GM18526 (cell line): Measurements from ENCODE around the gene ADAM23.

Experiments
- POLR2A ChIP-seq: IDR thresholded peaks from 3 replicates; pipeline ENCODE4 v1.6.1; 2011; ENCODE audit not compliant: insufficient read length; ENCODE audit errors: extremely low read depth

The ADAM23 gene

DNA sequence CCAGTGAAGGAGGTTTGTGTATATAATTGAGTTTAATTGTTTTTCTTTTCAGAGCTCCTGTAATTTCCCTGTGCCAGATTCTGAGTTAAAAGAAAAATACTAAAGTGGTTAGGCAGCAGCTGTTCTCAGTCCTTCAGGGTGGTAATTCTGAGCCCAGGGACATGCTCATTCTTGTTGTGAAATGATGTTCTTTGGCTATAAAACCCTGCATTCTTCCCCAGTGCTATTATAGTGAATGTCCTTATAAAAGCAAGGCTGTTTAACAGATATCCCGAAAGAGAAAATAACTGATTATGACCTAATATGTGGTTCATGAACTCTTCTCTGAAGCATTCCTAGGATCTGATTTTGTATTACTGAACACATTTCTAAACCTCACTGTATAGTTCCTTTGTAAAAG lies 34.0 kb downstream of the ADAM23 start:
- no peak for TF ChIP-seq POLR2A

DNA sequence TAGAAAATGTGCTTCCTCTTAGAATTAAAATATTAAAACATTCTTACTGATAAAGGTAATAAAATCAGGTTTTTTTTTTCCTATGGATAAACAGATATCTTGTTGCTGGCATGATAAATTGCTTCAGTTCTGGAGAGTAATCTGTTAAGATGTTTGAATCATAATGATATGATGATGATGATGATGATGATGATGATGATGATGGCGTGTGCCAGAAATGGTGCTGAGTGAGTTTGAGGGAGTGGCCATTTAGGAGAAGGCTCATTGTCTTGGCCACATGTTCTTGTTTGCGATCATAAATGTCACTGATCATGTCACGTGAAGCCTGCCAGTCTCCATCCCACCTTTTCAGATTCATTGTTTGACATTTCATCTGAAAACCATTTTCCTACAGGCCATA lies 35.0 kb downstream of the ADAM23 start:
- TF ChIP-seq POLR2A, result no peak

DNA sequence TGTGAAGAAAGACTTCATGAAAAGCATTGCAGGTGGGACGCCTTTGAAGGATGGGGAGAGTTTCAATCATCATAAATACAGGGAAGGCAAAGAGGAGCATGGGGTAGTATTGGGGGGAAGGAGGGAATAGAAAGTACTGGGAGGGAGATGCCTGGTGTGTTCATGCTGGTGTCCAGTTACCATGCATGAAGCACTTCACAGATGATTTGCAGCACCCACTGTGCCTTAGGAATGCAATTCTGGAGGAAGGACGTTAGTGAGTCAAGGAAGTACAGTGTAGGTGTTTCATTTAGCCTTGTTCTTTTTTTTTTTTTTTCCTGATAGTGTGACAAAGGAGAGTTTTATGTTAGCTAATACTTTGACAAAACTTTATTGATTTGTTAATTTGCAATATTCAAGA lies 36.8 kb downstream of the ADAM23 start:
- no peak for TF ChIP-seq POLR2A

DNA sequence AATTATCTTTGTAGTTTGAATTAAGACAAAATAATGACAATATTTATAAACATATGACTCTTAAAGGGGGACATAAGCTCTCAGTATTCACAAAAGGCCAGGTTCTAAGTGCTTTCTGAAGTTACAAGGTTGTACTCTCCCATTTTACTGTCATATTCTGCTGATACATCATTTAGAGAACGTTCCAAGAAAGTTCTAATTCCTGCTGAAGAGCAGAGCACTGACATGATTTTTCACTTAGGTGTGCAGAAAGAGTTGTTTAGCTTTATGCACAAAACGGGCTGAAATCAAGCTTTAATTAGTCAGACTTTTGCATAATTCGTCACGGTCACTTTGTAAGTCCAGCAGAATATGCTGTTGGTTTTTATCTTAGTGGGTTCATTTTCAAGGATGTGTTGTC lies 37.3 kb downstream of the ADAM23 start:
- TF ChIP-seq POLR2A, result no peak

DNA sequence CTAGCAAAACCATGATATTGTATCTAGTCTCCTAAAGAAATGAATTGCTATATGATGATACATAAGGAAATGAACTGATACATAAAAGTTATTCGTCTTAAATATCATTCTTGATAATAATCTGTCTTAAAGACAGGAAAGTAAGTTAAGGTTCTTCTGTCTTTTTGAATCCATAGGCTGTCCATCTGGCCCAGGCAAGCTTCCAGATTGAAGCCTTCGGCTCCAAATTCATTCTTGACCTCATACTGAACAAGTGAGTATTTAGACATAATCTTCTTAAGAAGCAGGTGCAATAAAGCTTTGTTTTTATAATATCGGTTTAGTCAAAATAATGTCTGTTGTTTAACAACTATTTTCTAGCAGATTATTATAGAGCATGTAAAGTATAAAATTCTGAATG lies 37.7 kb downstream of the ADAM23 start:
- no peak for TF ChIP-seq POLR2A

DNA sequence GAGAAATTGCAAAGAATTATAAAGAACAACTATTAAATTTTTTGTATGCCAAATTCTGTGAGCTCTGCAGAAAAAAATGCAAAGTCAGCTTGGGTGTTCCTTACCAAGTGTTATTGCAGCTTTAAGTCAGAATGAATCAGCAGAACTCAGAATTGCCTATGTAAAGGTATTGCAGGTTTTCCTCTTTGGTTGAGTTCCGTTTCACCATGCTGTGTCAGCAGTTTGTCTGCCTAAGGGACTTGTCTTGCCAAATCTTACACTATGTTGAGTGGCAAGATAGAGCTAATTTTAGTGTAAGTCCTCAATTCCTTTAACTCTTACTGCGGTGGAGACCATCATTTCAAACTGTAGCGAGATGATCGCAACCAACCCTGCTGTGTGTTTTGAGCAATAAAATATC lies 38.8 kb downstream of the ADAM23 start:
- no peak for TF ChIP-seq POLR2A

DNA sequence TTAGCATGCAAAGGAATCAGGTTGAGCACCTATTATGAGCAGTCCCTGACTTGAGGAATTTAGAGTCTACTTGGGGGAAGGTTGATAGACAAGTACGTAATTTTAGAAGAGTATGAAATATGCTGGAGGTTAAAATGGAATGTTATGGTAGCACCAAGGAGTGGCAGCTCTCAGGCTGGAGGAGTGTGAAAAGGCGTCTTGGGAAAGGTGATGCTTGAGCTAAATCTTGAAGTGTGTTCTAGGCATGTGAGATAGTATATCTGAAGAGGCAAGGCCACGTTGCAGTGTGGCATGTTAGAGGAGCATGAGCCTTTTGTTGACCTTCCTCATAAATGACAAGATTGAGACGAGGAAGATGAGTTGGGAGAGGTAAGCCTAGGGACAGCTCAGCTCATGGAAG lies 39.3 kb downstream of the ADAM23 start:
- no peak for TF ChIP-seq POLR2A

DNA sequence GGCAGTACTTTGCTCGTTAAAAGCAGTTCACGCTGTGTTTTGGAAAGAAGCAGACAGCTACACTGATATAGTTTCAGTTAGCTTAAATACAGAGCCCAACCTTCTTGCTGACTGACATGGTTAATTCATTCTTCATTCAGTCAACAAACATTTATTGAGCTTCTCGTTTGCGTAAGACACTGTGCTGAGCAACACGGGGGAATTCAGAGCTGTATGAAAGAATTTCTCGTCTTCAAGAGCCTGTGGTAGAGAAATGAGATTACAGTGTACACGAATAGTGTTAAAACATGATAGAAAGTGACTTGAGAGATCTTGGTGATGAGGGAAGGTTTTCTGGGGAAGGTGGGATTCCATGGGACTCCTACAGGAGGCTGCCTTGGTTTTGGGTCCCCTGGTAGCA lies 44.7 kb downstream of the ADAM23 start:
- no peak for TF ChIP-seq POLR2A

DNA sequence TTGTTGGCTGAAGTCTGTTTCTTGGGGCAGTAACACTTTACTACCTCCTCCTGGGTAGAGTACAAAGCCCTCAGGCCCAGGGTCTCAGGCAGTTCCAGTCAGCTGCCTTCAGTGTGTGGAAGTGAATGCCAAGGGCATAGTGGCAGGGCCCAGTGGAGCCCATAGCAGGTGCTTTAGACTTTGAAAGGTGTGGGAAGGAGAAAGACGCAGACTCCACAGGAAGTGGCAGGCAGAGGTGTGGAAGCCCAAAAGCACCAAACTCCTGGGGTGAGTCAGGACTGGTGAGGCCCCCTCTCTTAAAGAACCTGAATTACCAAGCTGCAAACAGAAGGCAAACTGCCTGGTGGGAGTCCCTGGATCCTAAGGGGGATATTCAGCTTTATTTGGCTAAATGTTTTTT lies 45.3 kb downstream of the ADAM23 start:
- no peak for TF ChIP-seq POLR2A

DNA sequence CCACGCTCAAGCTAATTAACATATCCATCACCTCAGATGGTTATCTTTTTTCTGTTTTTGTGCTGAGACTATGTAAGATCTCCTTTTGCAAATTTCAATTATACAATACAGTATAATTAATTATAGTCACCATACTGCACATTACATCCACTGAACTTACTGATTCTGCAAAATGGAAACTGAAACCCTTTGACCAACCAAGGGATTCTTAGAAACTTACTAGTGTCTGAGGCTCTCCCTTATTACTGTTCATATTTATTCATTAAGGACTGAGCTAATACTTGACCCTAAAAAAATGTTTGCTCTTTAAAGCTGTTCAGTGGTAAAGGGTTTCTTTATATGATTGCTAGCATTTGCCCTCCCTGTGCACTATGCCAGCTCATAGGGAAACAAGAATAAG lies 50.7 kb downstream of the ADAM23 start:
- no peak for TF ChIP-seq POLR2A

DNA sequence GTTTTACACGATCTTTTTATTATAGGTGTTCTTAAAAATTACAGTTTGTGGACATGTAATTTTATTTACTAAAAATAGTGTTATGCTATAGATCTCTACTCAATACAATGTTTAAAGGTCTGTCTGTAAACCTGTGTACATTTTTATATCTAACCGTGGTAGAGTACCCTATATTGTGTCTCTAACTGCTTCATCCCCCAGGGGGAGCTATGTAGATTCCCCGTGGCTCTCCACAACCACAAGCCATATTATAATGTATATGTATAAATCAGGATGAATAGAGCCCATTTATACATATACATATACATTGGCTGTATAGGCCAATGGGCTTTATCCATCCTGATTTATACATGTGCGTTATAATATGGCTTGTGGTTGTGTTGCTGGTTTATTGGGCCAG lies 59.4 kb downstream of the ADAM23 start:
- TF ChIP-seq POLR2A, result no peak

DNA sequence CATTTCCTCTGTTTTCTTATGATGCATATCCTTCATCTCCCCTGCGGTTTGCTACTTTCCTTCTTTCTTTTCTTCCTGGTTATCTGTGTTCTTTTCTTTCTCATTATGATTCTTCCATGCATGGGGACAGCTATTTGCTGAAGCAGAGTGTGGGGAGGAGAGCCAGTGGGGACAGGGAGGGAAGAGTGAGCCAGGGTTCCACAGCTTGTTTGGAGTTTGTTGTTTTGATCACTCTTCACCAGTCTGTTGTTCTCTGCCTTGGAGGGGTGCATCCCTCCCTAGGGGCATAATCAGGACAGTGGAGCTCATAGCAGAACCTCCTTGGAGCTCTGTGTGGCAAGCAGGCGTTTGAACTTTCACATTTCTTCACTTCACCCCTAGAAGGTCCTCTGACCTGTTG lies 68.0 kb downstream of the ADAM23 start:
- TF ChIP-seq POLR2A, result no peak

DNA sequence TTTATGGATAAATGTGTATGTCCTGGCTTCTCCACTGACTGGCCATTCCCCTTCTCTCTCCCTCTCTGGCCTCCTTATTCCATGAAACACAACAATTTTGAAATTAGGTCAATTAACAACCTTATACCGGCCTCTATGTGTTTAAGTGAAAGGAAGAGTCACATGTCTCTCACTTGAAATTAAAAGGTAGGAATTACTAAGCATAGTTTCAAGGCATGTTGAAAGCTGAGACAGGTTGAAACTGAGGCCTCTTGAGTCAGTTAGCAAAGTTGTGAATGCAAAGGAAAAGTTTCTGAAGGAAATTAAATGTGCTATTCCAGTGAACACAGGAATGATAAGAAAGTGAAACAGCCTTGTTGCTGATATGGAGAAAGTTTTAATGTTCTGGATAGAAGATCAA lies 69.7 kb downstream of the ADAM23 start:
- no peak for TF ChIP-seq POLR2A

DNA sequence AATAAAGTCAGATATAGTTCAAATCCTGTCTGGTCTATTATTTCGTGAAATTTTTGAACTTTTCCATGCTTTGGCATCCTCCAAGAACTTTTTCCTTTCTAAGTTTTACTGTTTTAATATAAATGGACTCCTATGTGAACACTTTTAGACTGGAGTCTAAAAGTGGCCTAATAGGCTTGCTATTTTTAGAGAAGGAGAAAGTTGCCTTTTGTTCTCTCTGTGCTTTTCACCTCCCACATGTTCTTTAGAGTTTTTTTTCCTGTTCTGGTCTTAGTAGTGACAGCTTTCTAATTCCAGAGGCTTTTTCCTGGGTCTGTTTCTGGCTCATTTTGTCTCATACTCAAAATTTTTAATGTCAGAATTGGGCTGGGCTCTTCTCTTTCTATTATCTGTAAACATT lies 72.2 kb downstream of the ADAM23 start:
- no peak for TF ChIP-seq POLR2A

DNA sequence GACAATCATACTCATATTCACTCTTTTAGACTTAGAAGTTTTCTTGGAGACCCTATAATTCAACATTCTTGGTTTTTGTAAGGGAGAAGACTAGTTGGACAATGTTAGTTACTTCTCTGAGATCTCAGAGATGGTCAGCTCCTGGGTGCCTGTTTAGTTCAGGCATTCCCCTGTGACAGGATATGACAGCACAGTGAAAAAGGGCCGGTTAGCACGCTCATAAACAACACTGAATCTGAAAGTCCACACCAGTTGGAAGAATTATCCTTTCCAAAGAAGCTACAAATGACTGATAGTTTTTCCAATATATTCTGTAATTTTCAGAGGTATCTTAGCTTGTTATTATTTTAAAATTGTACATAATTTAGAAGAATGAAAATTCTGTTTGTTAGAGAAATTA lies 75.7 kb downstream of the ADAM23 start:
- TF ChIP-seq POLR2A, result no peak

DNA sequence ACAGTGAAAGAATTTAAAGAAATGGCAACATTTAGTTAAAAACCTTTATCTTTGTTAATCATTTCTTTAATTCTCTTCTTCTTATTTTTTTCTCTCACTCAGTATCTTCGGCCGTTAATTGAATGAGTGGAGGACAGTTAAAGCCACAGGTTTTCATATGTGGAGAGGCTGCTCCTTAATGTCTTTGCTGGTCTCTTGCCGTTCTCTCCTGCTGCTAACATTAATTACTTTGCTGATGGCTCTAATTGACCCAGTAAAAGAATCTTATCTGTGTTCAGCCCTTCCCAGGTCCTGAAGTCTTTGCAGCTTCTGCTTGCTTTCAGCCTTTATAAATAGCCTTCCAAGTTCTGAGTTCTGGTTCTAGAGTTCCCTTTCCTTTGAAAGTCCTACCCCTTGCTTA lies 77.1 kb downstream of the ADAM23 start:
- TF ChIP-seq POLR2A, result no peak

DNA sequence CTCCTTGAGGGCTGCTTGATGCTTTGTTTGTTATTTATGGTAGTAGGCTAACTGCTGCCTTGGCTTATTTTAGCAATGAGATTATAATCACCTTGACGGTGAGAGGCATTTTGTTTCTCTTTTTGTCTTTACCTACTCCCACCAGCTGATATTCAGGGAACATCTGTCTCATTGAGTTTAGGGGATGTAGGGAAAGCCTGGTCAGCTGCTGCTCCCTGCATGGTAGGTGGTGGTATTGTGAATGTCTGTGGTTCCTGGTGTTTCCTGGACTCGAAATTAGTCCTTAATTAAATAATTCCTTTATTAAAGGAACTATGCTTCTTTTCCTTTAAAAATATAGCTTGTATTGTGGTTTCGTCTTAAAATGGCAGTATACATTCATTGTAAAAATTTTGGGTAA lies 77.8 kb downstream of the ADAM23 start:
- TF ChIP-seq POLR2A, result no peak

DNA sequence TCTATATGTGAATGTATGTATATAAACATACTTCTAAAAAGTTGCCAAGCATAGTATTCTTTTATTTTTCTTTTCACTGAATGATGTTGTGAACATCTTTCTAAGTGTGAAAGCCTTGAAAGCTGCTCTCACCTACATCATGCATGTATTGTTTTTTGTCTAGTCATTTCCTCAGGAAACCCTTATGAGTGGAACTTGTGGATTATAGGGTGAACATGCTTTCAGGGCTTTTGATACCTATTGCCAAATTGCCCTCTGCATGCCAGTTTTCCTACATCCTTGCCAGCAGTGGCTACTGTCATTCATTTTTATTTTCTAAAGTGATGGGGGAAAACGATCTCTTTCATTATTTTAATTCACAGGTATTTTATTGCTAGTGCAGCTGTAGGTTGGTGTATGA lies 78.3 kb downstream of the ADAM23 start:
- no peak for TF ChIP-seq POLR2A
